ENCODE measurements around the gene SERPINH1.
A peak's percentile ranks its signal among the peaks of the same experiment; 100 is the strongest.

DNA sequence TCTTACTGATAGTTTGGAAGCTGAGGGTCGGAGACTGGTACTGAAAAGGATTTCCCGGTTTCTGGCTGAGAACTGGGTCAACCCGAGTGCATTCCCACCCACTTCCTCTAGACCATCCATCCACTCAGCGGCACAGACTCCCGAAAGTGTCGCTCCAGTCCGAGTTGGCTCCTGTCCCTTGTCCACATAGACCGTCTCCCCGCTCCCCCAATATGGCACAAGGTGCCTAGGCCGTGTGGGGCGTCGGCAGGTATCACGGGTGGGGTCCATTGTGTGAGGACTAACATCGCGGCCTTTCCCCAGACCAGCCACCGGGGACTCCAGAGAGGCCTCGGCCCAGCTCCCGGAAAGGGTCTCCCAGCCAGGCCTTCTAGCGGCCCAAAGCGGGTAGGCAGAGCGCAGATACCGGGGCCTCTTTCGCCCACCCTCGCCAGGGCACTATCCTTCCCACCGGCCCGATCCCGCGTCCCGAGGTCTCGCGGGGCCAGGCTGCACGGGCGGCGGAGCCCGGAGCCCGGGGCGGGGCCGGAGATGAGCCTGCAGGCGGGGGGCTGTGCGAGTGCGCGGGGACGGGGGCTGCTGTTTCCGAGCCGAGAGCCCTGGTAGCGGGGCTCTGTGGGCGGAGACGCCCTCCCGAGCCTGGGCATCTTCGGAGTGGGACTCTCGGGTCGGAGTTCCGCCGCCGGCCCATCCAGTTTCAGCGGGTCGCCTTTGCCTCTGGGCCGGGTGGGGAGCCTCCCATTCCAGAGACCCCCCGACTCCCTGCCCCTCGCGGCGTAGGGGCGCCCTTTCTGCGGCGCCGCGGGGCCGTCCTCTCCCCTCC, 21.1 kb downstream of the SERPINH1 start:
- TF ChIP-seq POLR2A (IDR thresholded peaks at IDR 0.05; ENCODE audit: low read depth, low read length): peak; percentile 69
- peak; percentile 9 to 20 for TF ChIP-seq CTCF (IDR thresholded peaks at IDR 0.05; ENCODE audit: extremely low read depth in 1 of 2, insufficient read depth in 1 of 2, low read depth in 1 of 2, low read length in 2 of 2)
- TF ChIP-seq POLR2AphosphoS5 (IDR thresholded peaks at IDR 0.05; ENCODE audit: insufficient read depth, low read depth, low read length): peak; percentile 83
- no peak for TF ChIP-seq MAX (IDR thresholded peaks at IDR 0.05; ENCODE audit: insufficient read depth, insufficient read length)
- no peak for TF ChIP-seq EZH2 (IDR thresholded peaks at IDR 0.05; ENCODE audit: borderline replicate concordance, low read depth, low read length, severe bottlenecking)
- TF ChIP-seq JUN (IDR thresholded peaks at IDR 0.05; ENCODE audit: borderline replicate concordance, insufficient read depth, insufficient read length, low read depth): no peak
- no peak for TF ChIP-seq MYC (IDR thresholded peaks at IDR 0.05; ENCODE audit: low read depth, low read length)
